Left lung (tissue), 10 donors: ENCODE results near the gene SPOCK1. TPM values are rescaled to one million over a fixed set of nuclear protein-coding genes. Genes with fewer than 3 reads are reported as not detected.

Source experiments
- ATAC-seq: fragments of 200-7000 bp; cut with Tn5 transposase; one replicate; pipeline ENCODE4 v1.9.1; 2020; ENCODE audit warnings: moderate library complexity
- DNase-seq, 4 donors: peaks; one replicate each; pipeline ENCODE4 v3.0.0-alpha.2; 2013 to 2020
- H3K27ac ChIP-seq, 2 donors: fragments of 200-600 bp; sonication (generic) in 1 of 2; one replicate each; pipeline versions ENCODE4 v1.5.0 to v1.8.0; 2020 to 2021
- H3K27me3 ChIP-seq, 2 donors: fragments of 200-600 bp; sonication (generic) in 1 of 2; one replicate each; pipeline versions ENCODE4 v1.5.0 to v1.8.0; 2020 to 2021
- H3K36me3 ChIP-seq, 2 donors: fragments of 200-600 bp; sonication (generic) in 1 of 2; one replicate each; pipeline versions ENCODE4 v1.5.0 to v1.8.0; 2020 to 2021
- H3K4me1 ChIP-seq, 2 donors: fragments of 200-600 bp; one replicate each; pipeline ENCODE4 v1.8.0; 2021
- H3K4me3 ChIP-seq, 2 donors: fragments of 200-600 bp; sonication (generic) in 1 of 2; one replicate each; pipeline versions ENCODE4 v1.5.0 to v1.8.0; 2020 to 2021; ENCODE audit warnings: mild to moderate bottlenecking in 1 of 2
- H3K9me3 ChIP-seq, 2 donors: fragments of 200-600 bp; sonication (generic) in 1 of 2; one replicate each; pipeline versions ENCODE4 v1.5.0 to v1.8.0; 2020 to 2021
- intact Hi-C, 2 donors: fragments of 100-400 bp; cut with DNase I; formaldehyde crosslinking; loops; one replicate each; pipeline versions ENCODE4 v1.11.2 to v1.14.2; 2022
- polyA plus RNA-seq, 6 donors: library from polyadenylated mRNA; unstranded; fragments of 120-200 nt; gene quantifications; one replicate each; pipeline ENCODE4 v1.2.1, GENCODE V29; 2013; ENCODE audit not compliant: insufficient read length in 6 of 6
- total RNA-seq, 2 donors: library from RNA; stranded (reverse); fragmentation: NEBNext Ultra II Directional; extraction: Animal tissue kit (Norgen Biotek cat#: 25700); gene quantifications; one replicate each; pipeline ENCODE4 v1.2.1, GENCODE V29; 2021
- TF ChIP-seq, protein P1 (sequence below), 2 donors: fragments of 200-600 bp; sonication (generic) in 1 of 2; IDR thresholded peaks; one replicate each; pipeline versions ENCODE4 v1.5.0 to v1.8.0; 2021; ENCODE audit warnings: antibody characterized with exemption in 2 of 2
- donor health status: DM: no; HTN: yes; CAD: no.
- donor health status: DM: no; HTN: no; CAD: no.

The SPOCK1 gene
- total and polyA plus RNA-seq, 8 donors, result 0.43 to 7.6 (median 0.73) TPM

DNA sequence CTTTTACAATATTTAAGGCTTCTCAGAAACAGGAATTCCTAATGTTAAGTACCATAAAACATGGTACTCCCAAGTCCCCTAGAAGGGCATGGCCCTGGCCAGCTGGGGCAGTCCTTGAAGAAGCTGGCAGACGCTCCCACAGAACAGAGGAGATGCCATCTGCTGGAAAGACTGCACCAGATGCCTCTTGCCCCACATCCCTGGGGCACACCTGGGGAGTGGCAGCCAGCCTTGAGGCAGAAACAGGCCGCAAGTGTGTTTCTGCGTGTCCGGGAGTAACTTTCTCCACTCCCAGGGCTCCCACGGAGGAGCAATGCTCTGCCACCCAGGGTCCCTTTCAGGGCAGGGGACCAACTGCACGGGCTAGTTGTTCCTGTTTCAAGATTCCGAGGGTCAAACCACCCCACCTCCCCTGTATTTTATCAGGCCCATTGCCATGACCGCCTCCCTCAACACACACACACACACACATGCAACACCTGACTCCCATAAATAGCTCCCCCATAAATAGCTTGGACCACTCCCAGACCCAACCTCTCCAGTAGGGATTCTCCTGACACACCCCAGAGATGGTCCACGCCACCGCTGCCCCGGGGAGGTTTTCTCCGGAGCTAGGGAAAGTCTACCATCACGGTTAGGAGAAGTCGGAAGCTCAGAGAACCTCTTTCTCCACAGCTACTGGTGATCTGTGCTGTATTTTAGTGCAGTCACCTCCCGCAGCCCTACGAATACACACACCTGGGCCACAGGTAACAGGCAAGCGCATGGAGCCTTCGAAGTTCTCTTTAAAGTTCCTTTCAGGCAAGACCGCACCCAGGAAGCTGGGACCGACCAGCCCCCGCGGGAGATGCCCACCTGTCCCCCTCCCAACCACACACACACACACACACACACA is 1.5 kb downstream of the SPOCK1 start:
- intact Hi-C loops, result no loop called here
- no peak overlapping the region for H3K4me3 ChIP-seq
- no peak for ATAC-seq
- peaks cover 27 to 46% of the 10 kb centered on the region in 2 donors for H3K27me3 ChIP-seq
- no peaks in the 10 kb centered on the region for H3K36me3 ChIP-seq
- H3K9me3 ChIP-seq, result no peaks in the 10 kb centered on the region
- peaks cover 3 to 9% of the 10 kb centered on the region in 2 donors for H3K4me1 ChIP-seq
- TF ChIP-seq, protein P1, sequence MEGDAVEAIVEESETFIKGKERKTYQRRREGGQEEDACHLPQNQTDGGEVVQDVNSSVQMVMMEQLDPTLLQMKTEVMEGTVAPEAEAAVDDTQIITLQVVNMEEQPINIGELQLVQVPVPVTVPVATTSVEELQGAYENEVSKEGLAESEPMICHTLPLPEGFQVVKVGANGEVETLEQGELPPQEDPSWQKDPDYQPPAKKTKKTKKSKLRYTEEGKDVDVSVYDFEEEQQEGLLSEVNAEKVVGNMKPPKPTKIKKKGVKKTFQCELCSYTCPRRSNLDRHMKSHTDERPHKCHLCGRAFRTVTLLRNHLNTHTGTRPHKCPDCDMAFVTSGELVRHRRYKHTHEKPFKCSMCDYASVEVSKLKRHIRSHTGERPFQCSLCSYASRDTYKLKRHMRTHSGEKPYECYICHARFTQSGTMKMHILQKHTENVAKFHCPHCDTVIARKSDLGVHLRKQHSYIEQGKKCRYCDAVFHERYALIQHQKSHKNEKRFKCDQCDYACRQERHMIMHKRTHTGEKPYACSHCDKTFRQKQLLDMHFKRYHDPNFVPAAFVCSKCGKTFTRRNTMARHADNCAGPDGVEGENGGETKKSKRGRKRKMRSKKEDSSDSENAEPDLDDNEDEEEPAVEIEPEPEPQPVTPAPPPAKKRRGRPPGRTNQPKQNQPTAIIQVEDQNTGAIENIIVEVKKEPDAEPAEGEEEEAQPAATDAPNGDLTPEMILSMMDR (IDR thresholded peaks at IDR 0.05), result no peak
- H3K27ac ChIP-seq, result no peak overlapping the region
- no peak for DNase-seq

GRCh38 chr5:137496919-137497318 is 2.2 kb downstream of the SPOCK1 start:
- TF ChIP-seq, protein P1 (IDR thresholded peaks at IDR 0.05), result no peak
- H3K27ac ChIP-seq, result no peak overlapping the region
- intact Hi-C loops, result no loop called here
- ATAC-seq (no peak), DNase-seq (no peak)
- no peak overlapping the region for H3K4me3 ChIP-seq
- peaks cover 3 to 9% of the 10 kb centered on the region in 2 donors for H3K4me1 ChIP-seq
- peaks cover 27 to 46% of the 10 kb centered on the region in 2 donors for H3K27me3 ChIP-seq
- H3K9me3 ChIP-seq, result no peaks in the 10 kb centered on the region
- no peaks in the 10 kb centered on the region for H3K36me3 ChIP-seq

DNA sequence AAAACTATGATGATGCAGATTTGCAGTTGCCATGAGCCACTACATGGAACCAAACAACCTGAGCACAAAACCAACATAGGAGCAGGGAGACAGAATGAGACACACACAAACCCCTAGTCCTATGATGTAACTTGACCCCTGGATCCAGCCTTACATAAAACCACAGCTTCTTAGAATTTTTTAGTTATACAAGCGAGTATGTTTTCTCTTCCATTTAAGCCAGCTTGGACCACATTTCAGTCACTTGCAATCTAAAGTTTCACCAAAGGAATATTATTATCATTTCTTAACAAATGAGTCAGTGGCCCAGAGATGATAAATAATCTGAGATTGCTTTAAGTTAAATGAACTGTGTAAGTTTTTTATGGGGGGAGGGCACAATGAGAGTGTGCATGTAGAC is 6.8 kb downstream of the SPOCK1 start:
- intact Hi-C loops, result no loop called here
- no peak overlapping the region for H3K4me3 ChIP-seq
- H3K27me3 ChIP-seq, result peaks cover 10 to 17% of the 10 kb centered on the region in 2 donors
- TF ChIP-seq, protein P1 (IDR thresholded peaks at IDR 0.05), result no peak
- no peaks in the 10 kb centered on the region for H3K36me3 ChIP-seq
- ATAC-seq (no peak), DNase-seq (no peak)
- H3K9me3 ChIP-seq, result no peaks in the 10 kb centered on the region
- no peak overlapping the region for H3K27ac ChIP-seq
- H3K4me1 ChIP-seq, result no peaks in the 10 kb centered on the region

- no peaks in the 10 kb centered on the region for H3K4me1 ChIP-seq
- H3K27ac ChIP-seq, result no peak overlapping the region
- no peaks in the 10 kb centered on the region for H3K9me3 ChIP-seq
- no peak overlapping the region for H3K4me3 ChIP-seq
- TF ChIP-seq, protein P1 (IDR thresholded peaks at IDR 0.05), result no peak
- intact Hi-C loops, result no loop called here
- no peaks in the 10 kb centered on the region for H3K36me3 ChIP-seq
- no peak for ATAC-seq
- no peak for DNase-seq
- H3K27me3 ChIP-seq, result peaks cover 5% of the 10 kb centered on the region in 2 donors
Observed at GRCh38 chr5:137491121-137491520, 8.0 kb downstream of the SPOCK1 start.

DNA sequence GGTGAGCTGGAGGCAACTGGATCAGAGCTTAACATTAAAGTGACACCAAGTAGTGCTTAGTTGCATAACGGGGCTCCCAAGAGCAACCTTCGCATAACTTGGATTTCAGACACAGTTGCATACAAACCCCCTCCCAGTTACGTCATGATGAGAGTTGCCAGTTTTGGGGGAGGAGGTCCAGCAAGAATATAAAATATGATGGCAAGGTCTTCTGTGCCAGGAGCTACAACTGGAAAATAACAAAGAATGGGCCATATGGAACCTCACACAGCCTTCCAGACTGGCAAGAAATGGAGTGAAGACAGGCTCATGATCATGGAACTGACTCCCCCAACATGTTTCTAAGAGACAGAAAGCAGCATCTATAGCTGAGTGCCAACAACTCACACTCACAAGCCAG is 8.5 kb downstream of the SPOCK1 start:
- intact Hi-C loops, result no loop called here
- Histone ChIP-seq H3K27me3 (no peaks in the 10 kb centered on the region), H3K27ac (no peak overlapping the region), H3K4me3 (no peak overlapping the region), H3K9me3 (no peaks in the 10 kb centered on the region), H3K4me1 (no peaks in the 10 kb centered on the region), H3K36me3 (no peaks in the 10 kb centered on the region)
- TF ChIP-seq, protein P1 (IDR thresholded peaks at IDR 0.05), result no peak
- no peak for ATAC-seq
- DNase-seq, result no peak
